IMR-90 (cell line): Measurements from ENCODE around the gene PLAAT2. TPM values are rescaled to one million over a fixed set of nuclear protein-coding genes. Genes with fewer than 3 reads are reported as not detected.

Experiments used
- ATAC-seq: fragments of 200-7000 bp; cut with Tn5 transposase; 2 replicates; pipeline ENCODE4 v1.9.1; 2020; ENCODE audit warnings: low read depth, mild to moderate bottlenecking, moderate library complexity
- BruUV-seq: library from RNA; stranded (reverse); fragments of 400-500 nt; replicated peaks from 2 replicates; lab custom pipeline; 2021; lab: Mats Ljungman, UMichigan
- CTCF ChIA-PET: fragments of 300-600 bp; formaldehyde crosslinking; extraction: SDS; loops from one replicate; lab custom pipeline; 2021; ENCODE audit warnings: antibody characterized with exemption; lab: Yijun Ruan, JAX
- POLR2A ChIA-PET: fragments of 300-600 bp; sonication (Branson Sonifier 250); formaldehyde crosslinking; loops from one replicate; lab custom pipeline; 2022; ENCODE audit warnings: antibody characterized with exemption; ENCODE audit not compliant: unreplicated experiment; lab: Charles Lee
- DNase-seq: peaks from one replicate; pipeline ENCODE4 v3.0.0; 2013
- H2AFZ ChIP-seq: replicated peaks from 2 replicates; pipeline ENCODE3; 2013; ENCODE audit warnings: low read length, mild to moderate bottlenecking; ENCODE audit not compliant: poor library complexity
- H2AK5ac ChIP-seq: 2 replicates; pipeline ENCODE4 v1.6.1; 2013; ENCODE audit warnings: low read depth, low read length, inconsistent platforms
- H2AK9ac ChIP-seq: replicated peaks from 2 replicates; pipeline ENCODE3; 2013; ENCODE audit warnings: mild to moderate bottlenecking, low read depth, low read length, moderate library complexity; ENCODE audit not compliant: poor library complexity
- H2BK120ac ChIP-seq: 2 replicates; pipeline ENCODE4 v1.6.1; 2013; ENCODE audit warnings: low read depth, low read length, inconsistent platforms
- H2BK15ac ChIP-seq: 3 replicates; pipeline ENCODE4 v1.6.1; 2013; ENCODE audit warnings: low read depth, low read length, inconsistent platforms
- H2BK20ac ChIP-seq: 2 replicates; pipeline ENCODE4 v1.6.1; 2013; ENCODE audit warnings: low read depth, mild to moderate bottlenecking, inconsistent platforms, low read length, moderate library complexity
- H2BK5ac ChIP-seq: 2 replicates; pipeline ENCODE4 v1.6.1; 2013; ENCODE audit warnings: mild to moderate bottlenecking, low read depth, low read length, inconsistent platforms; ENCODE audit not compliant: poor library complexity, severe bottlenecking
- H3K14ac ChIP-seq: replicated peaks from 2 replicates; pipeline ENCODE4 v1.6.1; 2013; ENCODE audit warnings: low read depth, low read length, inconsistent platforms
- H3K18ac ChIP-seq: 2 replicates; pipeline ENCODE4 v1.6.1; 2013; ENCODE audit warnings: low read depth, low read length, control low read depth
- H3K23ac ChIP-seq: 2 replicates; pipeline ENCODE4 v1.6.1; 2013; ENCODE audit warnings: low read depth, low read length, inconsistent platforms
- H3K27ac ChIP-seq: 2 replicates; pipeline ENCODE4 v1.5.1; 2013; ENCODE audit warnings: mild to moderate bottlenecking, control low read depth, low read length; ENCODE audit not compliant: insufficient read depth
- H3K27me3 ChIP-seq: 2 replicates; pipeline ENCODE4 v1.6.1; 2013; ENCODE audit warnings: low read length; ENCODE audit not compliant: control insufficient read depth, insufficient read depth
- H3K36me3 ChIP-seq: 2 replicates; pipeline ENCODE4 v1.6.1; 2013; ENCODE audit warnings: low read length, mixed read lengths; ENCODE audit not compliant: control insufficient read depth, insufficient read depth
- H3K4ac ChIP-seq: 2 replicates; pipeline ENCODE4 v1.6.1; 2013; ENCODE audit warnings: low read depth, low read length, inconsistent platforms
- H3K4me1 ChIP-seq: 2 replicates; pipeline ENCODE4 v1.6.1; 2013; ENCODE audit warnings: low read length, mixed read lengths; ENCODE audit not compliant: control insufficient read depth, insufficient read depth
- H3K4me2 ChIP-seq: 2 replicates; pipeline ENCODE4 v1.6.1; 2013; ENCODE audit warnings: low read depth, mild to moderate bottlenecking, control low read depth, low read length, moderate library complexity
- H3K4me3 ChIP-seq: 2 replicates; pipeline ENCODE4 v1.5.1; 2013; ENCODE audit warnings: low read depth, mild to moderate bottlenecking, control low read depth, low read length, moderate library complexity; ENCODE audit not compliant: insufficient read depth
- H3K56ac ChIP-seq: 2 replicates; pipeline ENCODE4 v1.6.1; 2013; ENCODE audit warnings: low read length, inconsistent platforms; ENCODE audit not compliant: insufficient read depth; ENCODE audit errors: extremely low read depth
- H3K79me1 ChIP-seq, 2 experiments: 2 replicates each; pipeline ENCODE4 v1.6.1; 2013; ENCODE audit warnings: low read length in 2 of 2, inconsistent platforms in 1 of 2, low read depth in 1 of 2
- H3K9ac ChIP-seq: 2 replicates; pipeline ENCODE4 v1.6.1; 2013; ENCODE audit warnings: low read depth, low read length, control low read depth
- H3K9me1 ChIP-seq: 2 replicates; pipeline ENCODE4 v1.6.1; 2013; ENCODE audit warnings: low read length, inconsistent platforms; ENCODE audit not compliant: insufficient read depth
- H3K9me3 ChIP-seq: 2 replicates; pipeline ENCODE4 v1.6.1; 2013; ENCODE audit warnings: low read length; ENCODE audit not compliant: control insufficient read depth, insufficient read depth
- H4K20me1 ChIP-seq: 2 replicates; pipeline ENCODE4 v1.6.1; 2013; ENCODE audit warnings: low read length, inconsistent platforms; ENCODE audit not compliant: insufficient read depth
- H4K5ac ChIP-seq: 2 replicates; pipeline ENCODE4 v1.6.1; 2013; ENCODE audit warnings: mild to moderate bottlenecking, low read depth, low read length, control low read depth
- H4K8ac ChIP-seq, 2 experiments: 2 replicates each; pipeline ENCODE4 v1.6.1; 2013; ENCODE audit warnings: low read depth in 2 of 2, low read length in 2 of 2, control low read depth in 1 of 2, inconsistent platforms in 1 of 2
- H4K91ac ChIP-seq: 2 replicates; pipeline ENCODE4 v1.6.1; 2013; ENCODE audit warnings: low read depth, low read length, inconsistent platforms; ENCODE audit not compliant: insufficient read depth
- NFE2L2 ChIP-seq: fragments of 150-350 bp; IDR thresholded peaks from 2 replicates; pipeline ENCODE4 v1.6.1; 2016; ENCODE audit warnings: low read depth, mild to moderate bottlenecking, low read length
- RAD21 ChIP-seq: IDR thresholded peaks from 2 replicates; pipeline ENCODE4 v1.6.1; 2012; ENCODE audit warnings: low read length, improper control_type of control experiment
- SMC3 ChIP-seq: fragments of 150-350 bp; IDR thresholded peaks from 2 replicates; pipeline ENCODE4 v1.6.1; 2016; ENCODE audit warnings: low read depth, mild to moderate bottlenecking, antibody characterized with exemption, low read length, moderate library complexity
- WGBS, 2 experiments: methylation state at CpG; one replicate each; pipeline versions ENCODE4 v1.1.5 to v1.1.7; 2013; ENCODE audit warnings: missing lambda C conversion rate in 2 of 2; ENCODE audit not compliant: insufficient read length in 1 of 2; ENCODE audit errors: extremely low coverage in 2 of 2; 5-methylcytosine and 5-hydroxymethylcytosine counted together
- dilution Hi-C: fragments of 300-500 bp; cut with HindIII; formaldehyde crosslinking; loops from one replicate; pipeline ENCODE4 v1.14.3; 2018; ENCODE audit warnings: low sequenced_read_pairs; ENCODE audit not compliant: unreplicated experiment
- in situ Hi-C: fragments of 300-500 bp; cut with MboI; formaldehyde crosslinking; loops from 3 replicates; pipeline ENCODE4 v1.14.3; 2019; ENCODE audit warnings: low sequenced_read_pairs, inconsistent platforms, mixed read lengths
- intact Hi-C: fragments of 100-400 bp; cut with micrococcal nuclease; formaldehyde crosslinking; loops from 2 replicates; pipeline ENCODE4 v1.10.0; 2022
- polyA plus RNA-seq, 3 experiments: library from polyadenylated mRNA; depleted of rRNA; stranded (reverse); fragments of >200 nt; gene quantifications; 2 replicates each; pipeline ENCODE4 v1.2.3, GENCODE V29; 2012; ENCODE audit warnings: low replicate concordance in 1 of 3
- total RNA-seq: library from RNA; depleted of rRNA; stranded (reverse); fragments of >200 nt; gene quantifications from 2 replicates; pipeline ENCODE4 v1.2.3, GENCODE V29; 2012
- TF ChIP-seq, protein P1 (sequence below): conservative IDR thresholded peaks from 2 replicates; pipeline ENCODE4 v1.5.1; 2012; ENCODE audit warnings: mild to moderate bottlenecking, low read depth, low read length, improper control_type of control experiment

Gene PLAAT2
- total and polyA plus RNA-seq, 2 of the 4 experiments (the other 2 are of a cell fraction) = not detected

DNA sequence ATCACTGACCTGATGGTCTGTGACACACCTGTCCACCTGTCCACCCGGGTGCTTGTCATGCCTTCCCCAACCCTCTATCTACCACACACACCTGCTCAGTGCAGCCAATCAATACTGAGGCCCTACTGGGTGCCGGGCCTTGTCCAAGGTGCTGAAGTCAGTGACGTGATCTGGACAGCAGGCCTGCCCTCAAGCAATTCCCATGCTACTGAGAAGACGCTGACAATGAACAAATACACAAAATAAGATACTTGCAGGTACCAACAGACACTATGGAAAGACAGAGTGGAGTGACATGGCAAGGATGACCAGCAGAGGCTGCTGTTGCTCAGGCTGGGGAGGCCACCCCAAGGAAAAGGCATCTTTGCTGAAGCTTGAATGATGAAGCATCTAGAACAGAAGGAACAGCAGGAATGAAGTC lies 29.8 kb upstream of the PLAAT2 start:
- no peak overlapping the region for H3K18ac ChIP-seq
- ATAC-seq (peak; percentile 77), DNase-seq (peak; percentile 44)
- CTCF ChIA-PET = interaction anchor here (1.0 kb wide), 1 partner anchor 19 kb away, joined by 3 read pairs; no protein-coding TSS in a partner anchor
- in situ Hi-C loops = no loop called here
- H2AFZ ChIP-seq = peak overlapping the region; percentile 1
- no peak overlapping the region for H2BK20ac ChIP-seq
- no peak overlapping the region for H4K8ac ChIP-seq
- TF ChIP-seq NFE2L2 (no peak), RAD21 (peak; percentile 79), SMC3 (peak; percentile 69)
- TF ChIP-seq, protein P1, sequence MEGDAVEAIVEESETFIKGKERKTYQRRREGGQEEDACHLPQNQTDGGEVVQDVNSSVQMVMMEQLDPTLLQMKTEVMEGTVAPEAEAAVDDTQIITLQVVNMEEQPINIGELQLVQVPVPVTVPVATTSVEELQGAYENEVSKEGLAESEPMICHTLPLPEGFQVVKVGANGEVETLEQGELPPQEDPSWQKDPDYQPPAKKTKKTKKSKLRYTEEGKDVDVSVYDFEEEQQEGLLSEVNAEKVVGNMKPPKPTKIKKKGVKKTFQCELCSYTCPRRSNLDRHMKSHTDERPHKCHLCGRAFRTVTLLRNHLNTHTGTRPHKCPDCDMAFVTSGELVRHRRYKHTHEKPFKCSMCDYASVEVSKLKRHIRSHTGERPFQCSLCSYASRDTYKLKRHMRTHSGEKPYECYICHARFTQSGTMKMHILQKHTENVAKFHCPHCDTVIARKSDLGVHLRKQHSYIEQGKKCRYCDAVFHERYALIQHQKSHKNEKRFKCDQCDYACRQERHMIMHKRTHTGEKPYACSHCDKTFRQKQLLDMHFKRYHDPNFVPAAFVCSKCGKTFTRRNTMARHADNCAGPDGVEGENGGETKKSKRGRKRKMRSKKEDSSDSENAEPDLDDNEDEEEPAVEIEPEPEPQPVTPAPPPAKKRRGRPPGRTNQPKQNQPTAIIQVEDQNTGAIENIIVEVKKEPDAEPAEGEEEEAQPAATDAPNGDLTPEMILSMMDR = peak; percentile 67
- H3K23ac ChIP-seq = no peak overlapping the region
- H3K79me1 ChIP-seq = no peaks in the 10 kb centered on the region
- WGBS, 2 experiments = no CpG with 5 or more reads among the region's 4 CpGs
- H2BK120ac ChIP-seq = no peak overlapping the region
- no peak overlapping the region for H3K27ac ChIP-seq
- no peak overlapping the region for H3K4me2 ChIP-seq
- H3K9me3 ChIP-seq = no peaks in the 10 kb centered on the region
- no peaks in the 10 kb centered on the region for H4K20me1 ChIP-seq
- H4K91ac ChIP-seq = no peak overlapping the region
- H3K27me3 ChIP-seq = no peaks in the 10 kb centered on the region
- H3K9ac ChIP-seq = no peak overlapping the region
- H4K5ac ChIP-seq = no peak overlapping the region
- no TSS peak for BruUV-seq
- POLR2A ChIA-PET = no interaction called here
- peaks cover 2% of the 10 kb centered on the region for H3K4me1 ChIP-seq
- no peak overlapping the region for H2BK5ac ChIP-seq
- no peak overlapping the region for H3K14ac ChIP-seq
- no peaks in the 10 kb centered on the region for H3K36me3 ChIP-seq
- no peak overlapping the region for H3K4me3 ChIP-seq
- H3K56ac ChIP-seq = no peak overlapping the region
- H3K4ac ChIP-seq = no peak overlapping the region
- H2AK5ac ChIP-seq = no peak overlapping the region
- no peak overlapping the region for H2BK15ac ChIP-seq
- H3K9me1 ChIP-seq = no peaks in the 10 kb centered on the region
- peak overlapping the region; percentile 15 for H2AK9ac ChIP-seq
- intact Hi-C loops = no loop called here
- dilution Hi-C loops = no loop called here
